HG03460 (cell line): ENCODE results near the gene DNAJA3.

Source experiments
- ATAC-seq: cut with Tn5 transposase; IDR thresholded peaks from one replicate; pipeline ENCODE4 v1.9.1; 2021; ENCODE audit not compliant: unreplicated experiment

DNAJA3 gene

DNA sequence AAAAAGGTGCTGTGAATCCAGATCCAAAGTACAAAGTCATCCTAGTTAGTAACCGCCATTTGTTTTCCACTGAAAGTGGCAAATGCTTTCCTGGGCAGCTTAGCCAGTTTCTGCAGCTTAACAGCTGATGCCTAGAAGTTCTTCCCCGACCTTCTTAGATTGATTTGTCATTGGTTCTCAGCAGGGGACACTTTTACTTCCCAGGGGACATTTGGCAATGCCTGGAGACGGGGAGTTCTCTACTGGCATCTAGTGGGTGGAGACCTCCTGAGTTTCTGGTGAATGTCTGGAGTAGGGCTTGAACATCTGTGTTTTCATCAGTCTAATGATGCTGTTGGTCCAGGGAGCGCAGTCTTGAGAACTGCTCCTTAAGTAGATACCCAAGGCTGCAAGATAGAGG, 7.6 kb downstream of the DNAJA3 start:
- no peak for ATAC-seq

DNA sequence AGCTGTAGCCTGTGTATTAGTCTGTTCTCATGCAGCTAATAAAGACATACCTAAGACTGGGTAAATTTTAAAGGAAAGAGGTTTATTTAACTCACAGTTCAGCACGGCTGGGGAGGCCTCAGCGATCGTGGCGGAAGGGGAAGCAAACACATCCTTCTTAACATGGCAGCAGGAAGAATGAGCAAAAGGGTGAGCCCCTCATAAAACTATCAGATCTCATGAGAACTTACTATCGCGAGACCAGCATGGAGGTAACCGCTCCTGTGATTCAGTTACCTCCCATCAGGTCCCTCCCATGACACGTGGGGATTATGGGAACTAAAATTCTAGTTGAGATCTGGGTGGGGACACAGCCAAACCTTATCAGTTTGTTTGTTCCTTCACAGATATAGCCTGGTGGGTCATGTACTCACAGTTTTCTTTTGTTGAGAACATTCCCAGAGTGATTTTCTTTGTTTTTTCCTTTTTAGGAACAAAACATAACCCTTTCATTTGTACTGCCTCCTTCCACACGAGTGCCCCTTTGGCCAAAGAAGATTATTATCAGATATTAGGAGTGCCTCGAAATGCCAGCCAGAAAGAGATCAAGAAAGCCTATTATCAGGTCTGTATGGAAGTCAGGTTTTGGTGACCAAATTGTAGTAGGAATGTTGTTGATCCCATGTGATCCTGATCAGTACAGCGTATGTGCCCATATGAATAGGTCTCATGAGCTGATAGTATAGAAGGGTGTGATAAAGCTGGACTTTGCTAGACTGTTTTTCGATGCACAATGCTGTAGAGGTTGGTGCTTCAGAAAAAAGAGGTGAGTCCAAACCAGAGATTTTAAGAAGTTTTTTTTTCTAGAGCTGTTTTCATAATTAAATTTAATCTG, 8.5 kb downstream of the DNAJA3 start:
- ATAC-seq: no peak

DNA sequence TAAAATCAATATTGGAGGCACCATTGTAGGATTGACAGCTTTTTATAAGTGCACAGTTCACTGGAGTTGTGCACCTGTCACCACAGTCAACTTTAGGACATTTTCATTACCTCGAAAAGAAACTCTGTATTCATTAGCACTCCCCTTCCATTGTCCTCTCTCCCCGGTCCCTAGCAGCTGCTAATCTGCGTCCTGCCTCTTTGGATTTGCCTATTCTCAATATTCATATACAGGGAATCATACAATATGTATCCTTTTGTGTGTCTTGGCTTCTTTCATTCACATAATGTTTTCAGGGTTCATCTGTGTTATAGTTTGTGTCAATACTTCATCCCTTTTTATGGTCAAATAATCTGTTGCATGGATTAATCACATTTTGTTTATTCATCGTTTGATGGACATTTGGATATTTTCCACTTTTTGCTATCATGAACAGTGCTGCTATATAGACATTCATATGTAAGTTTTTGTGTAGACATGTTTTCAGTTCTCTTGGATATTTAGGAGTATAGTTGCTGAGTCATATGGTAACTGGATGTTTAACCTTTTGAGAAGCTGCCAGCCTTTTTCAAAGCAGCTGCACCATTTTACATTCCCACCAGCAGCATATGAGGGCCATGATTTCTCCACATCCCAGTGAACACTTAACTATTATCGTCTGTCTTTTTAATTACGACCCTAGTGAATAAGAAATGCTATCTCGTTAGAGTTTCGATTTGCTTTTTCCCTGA, 9.8 kb downstream of the DNAJA3 start:
- ATAC-seq: no peak

DNA sequence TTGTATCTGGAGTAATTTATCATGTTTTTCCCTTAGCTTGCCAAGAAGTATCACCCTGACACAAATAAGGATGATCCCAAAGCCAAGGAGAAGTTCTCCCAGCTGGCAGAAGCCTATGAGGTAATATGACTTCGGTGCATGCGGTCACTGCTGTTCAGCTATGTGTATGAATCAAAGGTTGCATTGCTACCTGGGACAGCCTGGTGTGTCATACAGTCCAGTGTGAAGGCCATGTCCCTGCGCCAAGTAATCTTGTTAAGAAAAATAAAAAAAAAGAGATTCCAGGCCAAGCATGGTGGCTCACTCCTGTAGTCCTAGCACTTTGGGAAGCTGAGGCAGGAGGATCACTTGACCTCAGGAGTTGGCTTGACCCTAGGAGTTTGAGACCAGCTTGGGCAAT, 11.7 kb downstream of the DNAJA3 start:
- no peak for ATAC-seq

DNA sequence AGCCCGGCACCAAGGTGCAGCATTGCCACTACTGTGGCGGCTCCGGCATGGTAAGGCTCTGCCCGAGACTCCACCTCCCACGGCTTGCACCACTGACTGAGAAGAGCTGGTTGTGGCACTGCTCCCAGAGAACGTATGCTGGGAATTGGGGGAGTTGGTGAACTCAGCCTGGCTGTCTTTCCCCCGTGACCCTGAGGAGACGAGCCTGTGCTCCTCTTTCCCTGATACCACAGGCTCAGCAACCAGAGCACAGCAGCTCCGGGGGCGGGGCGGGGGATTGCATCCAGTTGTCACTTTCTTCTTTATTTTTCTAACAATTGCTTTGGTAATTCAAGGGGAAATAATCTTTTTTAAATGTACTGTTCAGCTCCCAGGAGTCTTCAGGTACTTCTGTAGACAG, 16.7 kb downstream of the DNAJA3 start:
- ATAC-seq: no peak

DNA sequence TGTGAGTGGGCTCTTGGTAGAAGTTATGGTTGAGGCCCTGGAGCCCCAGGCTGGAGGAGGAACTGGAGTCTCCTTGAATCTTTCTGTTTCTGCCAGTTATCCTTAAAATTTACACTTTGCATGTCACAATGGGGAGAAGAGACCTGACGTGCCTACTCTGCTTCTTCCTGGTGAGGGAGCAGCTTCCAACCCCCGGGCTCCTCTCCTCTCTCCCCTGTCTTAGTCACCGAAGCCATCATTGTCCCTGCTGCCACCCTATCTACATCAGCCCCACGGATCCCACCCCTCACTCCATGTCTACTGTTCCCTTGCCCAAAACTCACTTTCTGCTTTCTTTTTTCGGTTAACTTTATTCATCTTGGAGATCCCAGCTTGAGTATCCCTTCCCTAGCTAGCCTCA, 17.6 kb downstream of the DNAJA3 start:
- no peak for ATAC-seq

DNA sequence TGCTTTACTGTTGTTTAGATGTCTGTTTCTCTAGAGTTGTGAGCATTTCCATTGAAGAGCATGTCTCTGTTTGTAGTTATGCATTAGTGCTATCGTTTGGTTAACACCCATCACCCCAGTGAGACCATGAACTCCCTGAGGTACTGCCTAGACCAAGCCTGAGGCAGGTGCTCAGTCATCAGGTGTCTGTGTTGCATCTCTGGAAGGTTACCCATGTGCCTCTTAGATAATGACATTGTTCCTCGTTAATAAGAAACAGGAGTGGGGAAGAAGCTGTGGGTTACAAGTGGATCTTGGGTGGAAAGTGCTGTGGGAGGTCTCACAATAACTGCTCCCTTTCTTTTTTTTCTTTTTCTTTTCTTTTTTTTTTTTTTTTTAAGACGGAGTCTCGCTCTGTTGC, 18.3 kb downstream of the DNAJA3 start:
- ATAC-seq: no peak

DNA sequence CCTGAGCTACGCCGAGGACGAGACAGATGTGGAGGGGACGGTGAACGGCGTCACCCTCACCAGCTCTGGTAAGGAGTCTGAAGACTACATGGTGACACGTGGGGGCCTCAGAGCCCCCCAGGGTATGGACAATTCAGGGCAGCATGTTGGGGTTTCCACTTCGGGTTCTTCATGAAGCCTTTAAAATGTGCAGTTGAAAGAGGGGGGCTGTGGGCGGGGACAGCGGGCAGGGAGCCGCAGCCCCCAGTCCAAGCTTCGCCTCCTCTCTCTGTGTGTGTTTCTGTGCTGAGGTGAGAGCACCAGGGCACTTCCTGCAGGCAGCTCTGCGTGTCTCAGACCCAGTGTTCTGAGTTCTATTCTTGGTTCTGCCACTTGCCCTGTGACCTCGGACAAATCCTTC, 24.8 kb downstream of the DNAJA3 start:
- ATAC-seq: no peak

DNA sequence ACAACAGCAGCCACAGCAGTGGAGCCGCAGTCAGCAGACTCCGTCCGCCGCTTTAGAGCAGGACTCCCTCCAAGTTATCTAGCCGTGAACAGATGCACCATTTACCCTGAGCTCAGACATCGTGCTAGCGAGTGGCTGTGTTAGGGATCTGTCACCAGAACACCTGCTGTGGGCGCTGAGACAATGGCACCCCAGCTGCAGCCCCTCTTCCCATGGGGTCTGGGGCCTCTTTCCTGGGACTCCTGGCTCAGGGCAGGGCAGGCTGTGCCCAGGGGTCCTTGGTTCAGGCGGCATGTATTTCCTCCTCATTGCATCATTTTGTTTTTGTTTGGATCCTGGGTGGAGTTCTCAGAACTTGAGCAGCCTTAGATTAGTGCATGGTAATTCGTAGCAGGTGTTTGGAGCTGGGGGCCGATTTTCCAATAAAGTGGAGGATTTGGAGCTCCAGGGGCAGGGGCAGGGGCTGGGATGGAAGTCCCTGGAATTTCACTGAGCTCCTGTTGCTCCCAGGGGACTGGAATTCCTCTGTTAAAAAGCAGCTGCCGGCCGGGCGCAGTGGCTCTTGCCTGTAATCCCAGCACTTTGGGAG, 25.4 kb downstream of the DNAJA3 start:
- no peak for ATAC-seq

DNA sequence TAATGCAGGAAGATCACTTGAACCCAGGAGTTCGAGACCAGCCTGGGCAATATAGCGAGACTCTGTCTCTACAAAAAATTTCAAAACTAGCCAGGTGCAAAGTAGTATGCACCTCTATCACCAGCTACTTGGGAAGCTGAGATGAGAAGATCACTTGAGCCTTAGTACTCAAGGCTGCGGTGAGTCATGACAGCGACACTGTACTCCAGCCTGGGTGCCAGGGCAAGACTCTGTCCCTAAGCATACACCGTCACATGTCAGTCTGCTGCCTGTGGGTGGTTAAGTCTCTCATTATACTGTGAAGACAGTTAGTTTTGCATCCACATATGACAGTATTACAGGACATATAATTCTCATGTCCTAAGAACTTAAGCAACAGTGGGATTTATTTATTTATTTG, 27.0 kb downstream of the DNAJA3 start:
- no peak for ATAC-seq

DNA sequence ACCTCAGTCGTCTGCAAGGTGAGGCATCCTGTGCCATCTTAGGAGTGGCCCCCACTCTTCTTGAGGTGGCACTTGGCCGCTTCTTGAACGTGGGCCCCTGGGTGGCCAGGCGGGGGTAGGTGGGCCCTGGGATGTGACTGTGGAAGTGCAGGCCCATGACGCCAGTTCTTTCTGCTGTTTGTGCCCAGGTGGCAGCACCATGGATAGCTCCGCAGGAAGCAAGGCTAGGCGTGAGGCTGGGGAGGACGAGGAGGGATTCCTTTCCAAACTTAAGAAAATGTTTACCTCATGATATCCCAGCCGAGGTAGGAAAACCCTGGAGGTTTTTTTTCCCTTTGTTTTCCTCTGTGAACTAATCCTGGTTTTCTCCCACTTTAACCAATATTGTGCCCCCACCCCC, 29.0 kb downstream of the DNAJA3 start:
- ATAC-seq: no peak

DNA sequence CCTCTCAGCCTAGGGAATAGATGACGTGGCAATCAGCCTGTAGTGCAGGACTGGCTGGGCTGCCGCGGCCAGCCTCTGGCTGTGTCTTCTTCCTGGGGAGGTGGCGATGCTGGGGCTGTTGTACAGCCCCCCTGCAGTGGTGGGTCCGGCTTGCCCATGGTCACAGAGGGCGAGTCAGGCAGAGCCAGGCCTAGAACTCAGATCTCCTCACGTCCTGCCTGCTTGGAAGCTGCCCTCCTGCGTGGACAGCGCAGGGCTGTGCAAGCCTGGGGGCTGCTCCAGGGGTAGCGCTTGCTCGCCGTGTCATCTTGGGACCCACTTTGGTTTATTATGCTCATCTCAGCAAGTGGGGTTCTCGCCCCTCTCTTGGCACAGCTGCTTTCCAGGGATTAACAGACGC, 29.4 kb downstream of the DNAJA3 start:
- no peak for ATAC-seq

DNA sequence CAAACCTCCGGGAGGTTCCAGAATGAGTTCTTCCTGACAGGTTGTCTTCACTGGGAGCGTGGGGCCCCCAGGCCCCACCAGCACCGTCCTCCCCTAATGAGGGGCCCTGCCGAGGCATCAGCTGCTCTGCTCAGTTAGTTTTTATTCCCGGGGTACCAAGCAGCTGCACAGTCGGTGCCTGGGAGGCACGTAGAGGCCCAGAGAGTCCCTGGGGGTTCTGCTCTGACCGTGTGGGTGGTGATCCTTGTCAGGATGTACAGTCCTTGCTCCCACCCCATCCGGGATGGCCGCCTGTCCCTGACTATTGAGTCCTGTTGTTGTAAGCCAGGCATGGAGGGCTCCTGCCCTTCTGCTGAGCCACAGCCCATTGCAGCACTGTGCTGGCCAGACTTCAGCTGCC, 30.3 kb downstream of the DNAJA3 start:
- no peak for ATAC-seq

DNA sequence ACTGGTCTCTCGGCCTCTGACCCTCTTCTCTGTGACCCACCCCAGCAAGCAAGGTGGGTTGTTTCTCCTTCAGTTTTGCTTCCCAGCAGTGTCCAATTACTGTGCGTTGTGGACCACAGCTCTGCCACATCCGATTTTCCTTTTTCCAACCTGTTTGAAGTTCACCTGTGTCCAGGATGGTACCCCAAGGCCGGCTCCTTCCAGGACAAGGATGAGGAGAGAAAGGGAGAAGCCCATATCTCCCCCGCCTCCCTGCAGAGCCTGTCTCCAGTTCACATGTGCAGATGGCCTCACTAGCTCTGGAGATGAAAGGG, 35.2 kb downstream of the DNAJA3 start:
- ATAC-seq: no peak

DNA sequence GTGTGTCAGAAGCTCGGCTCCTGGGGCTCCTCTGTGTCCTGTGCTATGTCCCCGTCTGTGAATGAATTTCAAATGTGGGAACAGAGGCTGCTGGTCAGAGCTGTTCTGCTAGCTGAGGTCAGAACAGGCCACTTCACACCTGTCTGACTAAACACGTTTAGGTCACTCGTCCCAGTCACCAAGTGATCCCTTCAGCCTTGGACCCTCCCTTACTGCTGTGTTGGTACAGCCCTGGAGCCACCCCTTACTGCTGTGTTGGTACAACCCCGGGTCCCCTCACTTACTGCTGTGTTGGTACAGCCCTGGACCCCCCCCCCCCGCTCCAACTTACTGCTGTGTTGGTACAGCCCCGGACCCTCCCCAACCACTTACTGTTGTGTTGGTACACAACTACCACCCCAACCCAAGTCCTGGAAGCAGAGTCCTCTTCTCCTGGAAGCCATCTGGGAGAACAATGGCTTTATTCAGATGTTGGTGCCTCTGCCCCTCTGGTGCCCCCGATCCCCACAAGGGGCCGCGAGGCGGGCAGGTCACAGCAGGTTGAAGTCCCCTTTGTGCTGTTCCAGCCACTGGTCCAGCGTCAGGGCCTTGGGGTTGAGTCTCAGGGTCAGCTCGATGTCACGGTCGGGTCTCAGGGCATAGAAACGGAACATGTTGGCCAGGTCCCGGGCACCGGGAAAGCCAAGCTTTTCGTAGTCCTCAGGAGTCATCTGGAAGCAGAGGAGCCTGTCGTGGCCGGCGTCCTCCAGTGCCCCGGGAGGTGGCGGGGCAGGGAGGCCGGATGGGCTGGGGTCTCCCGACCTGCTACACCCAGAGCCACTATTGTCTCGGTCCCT, 35.8 kb downstream of the DNAJA3 start:
- ATAC-seq: no peak

DNA sequence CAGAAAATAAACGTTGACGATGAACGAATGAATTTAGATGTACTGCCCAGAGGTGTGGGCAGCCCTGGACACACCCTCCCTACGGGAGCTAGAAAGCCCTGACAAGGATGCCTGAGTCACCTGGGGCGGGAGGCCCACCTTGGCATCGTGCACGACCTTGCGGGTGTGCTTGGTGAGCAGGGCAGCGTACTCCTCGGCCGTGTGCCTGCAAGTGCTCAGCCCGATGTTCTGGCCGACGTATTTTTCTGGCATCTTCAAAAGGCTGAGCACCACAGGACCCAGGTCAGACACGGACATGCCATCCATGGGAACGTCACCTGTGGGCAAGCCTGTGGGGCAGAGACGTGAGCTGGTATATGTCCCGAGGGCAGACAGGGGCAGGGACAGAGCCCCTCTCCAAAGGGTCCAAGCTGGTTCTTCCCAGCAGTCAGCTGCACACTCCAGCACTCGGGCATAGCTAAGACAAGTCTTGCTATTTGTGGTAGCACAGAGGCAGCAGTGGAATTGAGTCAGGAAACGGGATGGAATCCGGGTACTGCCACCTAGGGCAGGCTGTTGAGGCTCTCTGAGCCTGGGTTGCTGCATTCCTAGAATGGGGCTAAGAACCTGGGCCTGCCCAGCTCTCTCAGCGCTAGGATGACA, 38.0 kb downstream of the DNAJA3 start:
- ATAC-seq: no peak

DNA sequence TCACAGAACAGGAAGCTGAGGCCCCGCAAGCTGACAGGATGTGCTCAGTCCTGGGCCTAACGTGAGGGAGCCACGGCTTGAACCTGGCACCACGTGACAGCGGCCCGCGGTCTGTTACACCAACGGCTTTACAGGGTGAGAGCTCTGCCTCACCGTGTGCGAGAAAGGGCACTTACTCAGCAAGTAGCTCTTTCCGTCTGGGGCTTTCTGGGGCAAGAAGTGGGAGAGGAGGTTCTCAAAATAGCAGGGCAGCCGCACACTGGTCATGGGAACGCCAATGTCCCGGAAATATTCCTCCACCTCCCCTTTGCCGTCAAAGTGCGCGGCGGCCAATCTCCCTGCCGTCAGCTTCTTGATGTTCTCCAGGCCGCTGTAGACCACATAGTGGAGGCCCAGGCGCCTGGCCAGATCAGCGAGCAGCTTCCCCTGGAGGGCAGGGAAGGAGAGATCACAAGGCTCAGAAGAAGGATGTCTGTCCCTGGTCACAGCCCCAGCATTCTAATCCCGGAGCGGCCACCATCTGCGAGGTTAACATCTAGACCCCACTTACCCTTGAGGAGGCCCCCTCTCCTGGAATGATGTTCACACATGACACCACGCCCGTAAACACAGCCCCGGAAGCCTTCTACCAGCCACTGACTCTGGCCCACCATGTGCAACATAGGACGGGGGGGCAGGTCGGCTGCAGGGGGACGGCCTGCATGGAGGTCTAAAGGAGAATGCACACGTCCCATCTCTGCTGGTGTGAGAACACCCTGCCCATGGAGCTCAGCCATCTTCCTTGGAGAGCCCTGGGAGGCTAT, 40.5 kb downstream of the DNAJA3 start:
- ATAC-seq: no peak

DNA sequence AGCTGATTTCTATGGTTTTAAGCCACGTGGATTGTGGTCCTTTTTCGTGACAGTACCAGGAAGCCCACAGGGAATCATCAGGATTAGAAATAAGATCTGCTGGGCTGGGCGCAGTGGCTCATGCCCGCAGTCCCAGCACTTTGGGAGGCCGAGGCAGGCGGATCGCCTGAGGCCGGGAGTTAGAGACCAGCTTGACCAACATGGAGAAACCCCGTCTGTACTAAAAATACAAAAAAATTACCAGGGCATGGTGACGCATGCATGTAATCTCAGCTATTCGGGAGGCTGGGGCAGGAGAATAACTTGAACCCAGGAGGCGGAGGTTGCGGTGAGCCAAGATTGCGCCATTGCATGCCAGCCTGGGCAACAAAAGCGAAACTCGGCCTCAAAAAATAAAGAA, 42.2 kb downstream of the DNAJA3 start:
- ATAC-seq: no peak

DNA sequence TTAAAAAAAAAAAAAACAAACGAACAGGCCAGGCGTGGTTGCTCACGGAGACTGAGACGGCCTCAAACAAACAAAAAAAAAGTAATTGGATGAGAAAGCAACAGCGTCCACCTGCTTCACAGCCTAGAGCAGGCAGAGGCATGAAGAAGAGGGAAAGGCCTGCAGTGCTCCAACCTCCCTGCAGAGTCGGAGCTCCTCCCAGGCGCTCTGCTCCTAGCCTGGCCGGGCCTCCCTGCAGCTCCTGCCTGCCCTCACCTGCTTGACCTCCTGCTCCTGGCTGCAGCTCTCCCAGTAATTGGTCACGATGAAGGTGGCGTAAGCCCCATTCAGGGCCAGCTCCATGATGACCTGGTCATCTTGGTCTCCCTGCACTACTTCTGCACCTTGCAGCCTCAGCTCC, 43.3 kb downstream of the DNAJA3 start:
- ATAC-seq: no peak

DNA sequence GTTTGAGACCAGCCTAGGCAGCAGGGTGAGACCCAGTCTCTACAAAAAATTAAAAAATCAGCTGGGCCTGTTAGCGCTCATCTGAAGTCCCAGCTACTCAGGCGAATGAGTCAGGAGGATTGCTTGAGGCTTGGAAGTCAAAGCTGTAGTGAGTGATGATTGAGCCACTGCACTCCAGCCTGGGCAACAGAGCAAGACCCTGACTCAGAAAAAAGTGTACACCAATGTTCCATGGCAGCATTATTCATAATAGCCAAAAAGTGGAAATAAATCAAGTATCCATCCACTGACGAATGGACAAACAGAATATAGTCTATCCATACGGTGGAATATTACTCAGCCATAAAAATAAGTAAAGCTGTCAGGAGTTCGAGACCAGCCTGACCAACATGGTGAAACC, 46.2 kb downstream of the DNAJA3 start:
- no peak for ATAC-seq
